ENCODE data around the gene WWTR1. TPM values are rescaled to one million over a fixed set of nuclear protein-coding genes. Genes with fewer than 3 reads are reported as not detected.

The WWTR1 gene
- total RNA-seq, 4 donors from 2014 or later: 40.3 to 80.4 (median 67.6) TPM

DNA sequence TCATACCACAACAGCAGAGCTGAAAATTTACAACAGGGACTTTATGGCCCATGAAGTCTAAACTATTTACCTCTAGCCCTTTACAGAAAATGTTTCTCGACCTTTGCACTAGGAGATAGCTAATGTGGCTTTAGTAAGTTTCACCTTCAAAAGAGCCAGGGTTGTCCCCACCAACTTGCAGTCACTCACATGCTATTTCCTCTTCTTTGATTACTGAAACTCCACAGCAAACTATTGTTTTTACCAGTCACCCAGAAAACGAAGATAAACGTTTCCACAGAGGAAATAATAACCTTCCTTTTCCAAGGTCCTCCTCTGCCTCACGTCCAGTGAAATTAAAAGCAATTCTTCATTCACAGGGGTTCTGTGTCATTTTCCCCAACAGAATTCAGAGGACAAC lies 48.2 kb downstream of the WWTR1 start:
- intact Hi-C loops (cut with DNase I; ENCODE audit: low total_unique reads): no loop called here
- Histone ChIP-seq H3K4me3 (no peak overlapping the region), H3K9me3 (no peaks in the 10 kb centered on the region), H3K4me1 (peaks cover 0 to 48% (median 17%) of the 10 kb centered on the region in 4 donors), H3K27me3 (no peaks in the 10 kb centered on the region), H3K27ac (peak overlapping the region in 3 of 4 donors; percentile 40 to 60 (median 52)), H3K36me3 (no peaks in the 10 kb centered on the region)
- TF ChIP-seq EP300 (IDR thresholded peaks at IDR 0.05; ENCODE audit: low read depth): no peak
- no peak for TF ChIP-seq POLR2A (IDR thresholded peaks at IDR 0.05)
- in situ Hi-C loops (cut with MboI; ENCODE audit: low pct_ligation_motif_present in 1 of 4, low pct_unique_long_range_greater_than_20kb in 1 of 4, low sequenced_read_pairs in 3 of 4): no loop called here
- DNase-seq: no peak
- 8 to 12% methylated on average over 4 of the region's 4 CpGs for WGBS, 2 donors (ENCODE audit: low coverage in 1 of 2)

DNA sequence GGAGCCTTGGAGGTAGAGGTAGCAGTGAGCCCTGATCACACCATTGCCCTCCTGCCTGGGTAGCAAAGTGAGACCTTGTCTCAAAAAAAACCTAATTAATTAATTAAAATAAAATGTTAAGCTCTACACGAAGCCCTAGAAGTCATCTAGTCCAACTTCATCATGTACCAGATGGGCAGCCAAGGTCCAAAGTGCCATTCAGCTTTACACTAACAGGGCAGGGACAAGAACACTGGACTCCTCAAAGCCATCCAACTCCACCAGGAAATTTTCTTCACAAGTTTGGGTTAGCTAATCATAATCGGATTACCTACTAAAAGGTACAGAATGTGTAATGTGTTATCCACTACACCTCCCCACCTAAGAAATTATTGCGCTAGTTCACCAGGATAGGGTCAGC lies 48.8 kb downstream of the WWTR1 start:
- no peak for TF ChIP-seq POLR2A (IDR thresholded peaks at IDR 0.05)
- no peak for TF ChIP-seq EP300 (IDR thresholded peaks at IDR 0.05; ENCODE audit: low read depth)
- TF ChIP-seq POLR2AphosphoS5 (IDR thresholded peaks at IDR 0.05): no peak
- TF ChIP-seq, protein P1, sequence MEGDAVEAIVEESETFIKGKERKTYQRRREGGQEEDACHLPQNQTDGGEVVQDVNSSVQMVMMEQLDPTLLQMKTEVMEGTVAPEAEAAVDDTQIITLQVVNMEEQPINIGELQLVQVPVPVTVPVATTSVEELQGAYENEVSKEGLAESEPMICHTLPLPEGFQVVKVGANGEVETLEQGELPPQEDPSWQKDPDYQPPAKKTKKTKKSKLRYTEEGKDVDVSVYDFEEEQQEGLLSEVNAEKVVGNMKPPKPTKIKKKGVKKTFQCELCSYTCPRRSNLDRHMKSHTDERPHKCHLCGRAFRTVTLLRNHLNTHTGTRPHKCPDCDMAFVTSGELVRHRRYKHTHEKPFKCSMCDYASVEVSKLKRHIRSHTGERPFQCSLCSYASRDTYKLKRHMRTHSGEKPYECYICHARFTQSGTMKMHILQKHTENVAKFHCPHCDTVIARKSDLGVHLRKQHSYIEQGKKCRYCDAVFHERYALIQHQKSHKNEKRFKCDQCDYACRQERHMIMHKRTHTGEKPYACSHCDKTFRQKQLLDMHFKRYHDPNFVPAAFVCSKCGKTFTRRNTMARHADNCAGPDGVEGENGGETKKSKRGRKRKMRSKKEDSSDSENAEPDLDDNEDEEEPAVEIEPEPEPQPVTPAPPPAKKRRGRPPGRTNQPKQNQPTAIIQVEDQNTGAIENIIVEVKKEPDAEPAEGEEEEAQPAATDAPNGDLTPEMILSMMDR (IDR thresholded peaks at IDR 0.05): no peak
- intact Hi-C loops (cut with DNase I; ENCODE audit: low total_unique reads): no loop called here
- WGBS, 2 donors (ENCODE audit: low coverage in 1 of 2): 71 to 72% methylated on average over 3 of the region's 3 CpGs

DNA sequence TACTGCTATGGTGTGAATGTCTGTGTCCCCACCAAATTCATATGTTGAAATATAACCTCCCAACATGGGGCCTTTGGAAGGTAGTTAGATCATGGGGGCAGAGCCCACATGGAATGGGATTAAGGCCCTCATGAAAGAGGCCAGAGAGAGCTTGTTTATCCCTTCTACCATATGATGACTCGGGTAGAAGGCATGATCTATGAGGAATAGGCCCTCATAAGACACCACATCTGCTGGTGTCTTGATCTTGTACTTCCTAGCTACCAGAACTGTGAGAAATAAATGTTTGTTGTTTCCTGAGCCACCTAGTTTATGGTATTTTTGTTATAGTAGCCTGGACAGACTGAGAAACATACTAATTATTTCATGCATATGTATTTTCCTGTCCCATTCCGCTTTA lies 51.9 kb downstream of the WWTR1 start:
- TF ChIP-seq POLR2A (IDR thresholded peaks at IDR 0.05): no peak
- TF ChIP-seq, protein P1 (IDR thresholded peaks at IDR 0.05): no peak
- no peak for TF ChIP-seq EP300 (IDR thresholded peaks at IDR 0.05; ENCODE audit: low read depth)
- no peak for TF ChIP-seq POLR2AphosphoS5 (IDR thresholded peaks at IDR 0.05)
- no peaks in the 10 kb centered on the region for H3K27me3 ChIP-seq
- no peak overlapping the region for H3K4me3 ChIP-seq
- H3K9me3 ChIP-seq: no peaks in the 10 kb centered on the region
- intact Hi-C loops (cut with DNase I; ENCODE audit: low total_unique reads) (no loop called here), in situ Hi-C loops (cut with MboI; ENCODE audit: low pct_ligation_motif_present in 1 of 4, low pct_unique_long_range_greater_than_20kb in 1 of 4, low sequenced_read_pairs in 3 of 4) (no loop called here)
- no peak for DNase-seq
- 78 to 80% methylated on average over 2 of the region's 2 CpGs for WGBS, 2 donors (ENCODE audit: low coverage in 1 of 2)
- no peak overlapping the region for H3K27ac ChIP-seq
- H3K4me1 ChIP-seq: peaks cover 0 to 71% (median 32%) of the 10 kb centered on the region in 4 donors
- no peaks in the 10 kb centered on the region for H3K36me3 ChIP-seq

More for the DNA sequence above, 48.8 kb downstream of the WWTR1 start:
- no peaks in the 10 kb centered on the region for H3K27me3 ChIP-seq
- DNase-seq: no peak
- H3K4me3 ChIP-seq: no peak overlapping the region
- in situ Hi-C loops (cut with MboI; ENCODE audit: low pct_ligation_motif_present in 1 of 4, low pct_unique_long_range_greater_than_20kb in 1 of 4, low sequenced_read_pairs in 3 of 4): no loop called here
- H3K9me3 ChIP-seq: no peaks in the 10 kb centered on the region
- peaks cover 0 to 54% (median 22%) of the 10 kb centered on the region in 4 donors for H3K4me1 ChIP-seq
- H3K27ac ChIP-seq: peak overlapping the region in 2 of 4 donors; percentile 40 to 60
- no peaks in the 10 kb centered on the region for H3K36me3 ChIP-seq

DNA sequence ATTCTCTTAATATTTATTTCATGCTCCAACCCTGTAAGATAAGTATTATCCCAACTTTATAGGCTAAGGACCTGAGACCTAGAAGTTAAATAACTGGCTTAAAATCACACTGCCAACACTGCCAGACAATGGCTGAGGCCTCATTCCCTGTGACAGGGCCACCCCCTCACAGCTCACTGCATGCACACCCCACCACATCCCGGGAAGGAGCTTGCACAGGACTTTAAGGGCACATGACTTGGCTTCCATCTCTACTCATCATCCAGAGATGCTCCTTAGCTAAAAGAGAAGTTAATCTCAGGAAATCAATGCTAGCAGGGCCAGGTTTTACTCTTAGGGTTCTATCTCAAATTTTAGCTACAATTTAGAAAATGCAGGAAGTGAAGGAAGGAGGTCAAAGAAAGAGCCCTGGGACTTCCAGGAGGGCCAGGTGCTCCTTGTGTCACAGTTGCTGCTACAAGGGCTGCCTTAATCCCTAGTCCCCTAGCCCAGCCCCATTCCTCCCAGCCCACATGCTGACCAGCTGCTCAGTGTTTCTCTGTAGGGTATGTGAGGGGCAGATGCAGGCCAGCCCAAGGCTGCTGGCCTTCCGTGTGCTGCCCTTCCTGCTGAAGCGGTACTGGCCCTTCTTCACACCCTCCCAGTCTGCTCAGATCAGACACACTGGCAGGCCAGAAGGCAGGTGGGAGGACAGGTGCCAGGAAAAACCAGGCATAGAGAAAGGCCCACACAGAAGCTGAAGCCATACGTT lies 53.5 kb downstream of the WWTR1 start:
- TF ChIP-seq POLR2AphosphoS5 (IDR thresholded peaks at IDR 0.05) (no peak), EP300 (IDR thresholded peaks at IDR 0.05; ENCODE audit: low read depth) (no peak), POLR2A (IDR thresholded peaks at IDR 0.05) (no peak)
- TF ChIP-seq, protein P1 (IDR thresholded peaks at IDR 0.05): no peak
- DNase-seq: no peak
- H3K4me1 ChIP-seq: peaks cover 0 to 60% (median 22%) of the 10 kb centered on the region in 4 donors
- H3K27ac ChIP-seq: peak overlapping the region in 2 of 4 donors; percentile 10 to 13
- H3K4me3 ChIP-seq: no peak overlapping the region
- 80 to 83% methylated on average over 1 to 4 of the region's 4 CpGs for WGBS, 2 donors (ENCODE audit: low coverage in 1 of 2)
- H3K27me3 ChIP-seq: no peaks in the 10 kb centered on the region
- in situ Hi-C loops (cut with MboI; ENCODE audit: low pct_ligation_motif_present in 1 of 4, low pct_unique_long_range_greater_than_20kb in 1 of 4, low sequenced_read_pairs in 3 of 4): no loop called here
- intact Hi-C loops (cut with DNase I; ENCODE audit: low total_unique reads): no loop called here
- no peaks in the 10 kb centered on the region for H3K36me3 ChIP-seq
- no peaks in the 10 kb centered on the region for H3K9me3 ChIP-seq
